ENCODE results near the gene SNX25. TPM values are rescaled to one million over a fixed set of nuclear protein-coding genes. Genes with fewer than 3 reads are reported as not detected.

SNX25 gene
- total and polyA plus RNA-seq, 2 donors (not counting 1 experiment from before 2014, with no cell fraction given) = 12.0 to 77.6 TPM

DNA sequence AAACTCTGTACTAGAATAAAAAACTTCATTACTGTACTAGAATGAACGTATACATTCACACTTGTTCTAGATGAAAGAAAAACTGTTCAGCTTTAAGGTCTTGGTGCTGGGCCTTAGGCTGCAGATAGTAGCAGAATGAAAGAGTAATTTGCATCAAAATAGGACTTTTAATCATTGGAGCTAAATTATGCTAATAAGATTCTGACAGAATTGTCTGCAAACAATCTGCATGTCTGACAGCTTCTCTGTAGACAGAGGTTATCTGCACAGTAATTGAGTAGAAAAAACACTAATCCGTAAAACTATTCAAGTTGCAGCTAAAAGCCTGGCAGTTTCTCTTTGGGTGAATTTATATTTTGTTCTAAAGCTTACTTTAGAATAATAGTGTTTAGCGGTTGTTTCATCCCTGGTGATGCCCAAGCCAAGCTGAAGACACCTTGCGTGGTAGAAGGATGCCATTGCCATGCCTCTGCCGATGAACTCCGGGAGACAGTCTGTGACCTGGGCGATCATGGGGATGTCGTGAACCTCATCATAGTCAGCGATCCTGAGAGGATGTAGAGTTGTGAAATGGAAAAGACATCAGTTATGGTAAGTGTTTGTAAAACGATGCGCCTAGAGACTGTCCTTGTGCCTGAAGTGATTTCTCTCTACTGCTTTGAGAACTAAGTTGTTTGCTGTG, 161.0 kb downstream of the SNX25 start:
- H3K36me3 ChIP-seq (replicated peaks in 1 of 2; ENCODE audit: control extremely low read depth in 1 of 2, control insufficient read depth in 1 of 2, extremely low read depth in 1 of 2, insufficient read depth in 2 of 2, low read length in 1 of 2) = peaks cover 4 to 16% of the 10 kb centered on the region in 2 experiments
- H3K4me2 ChIP-seq (replicated peaks; ENCODE audit: low read depth, low read length, poor library complexity, severe bottlenecking) = no peak overlapping the region
- H3K9ac ChIP-seq (ENCODE audit: low read length) = no peak overlapping the region
- Mint-ChIP-seq H3K4me1 (no peaks in the 10 kb centered on the region), H3K27me3 (no peaks in the 10 kb centered on the region), H3K4me3 (no peak overlapping the region), H3K27ac (no peak overlapping the region), H3K9me3 (ENCODE audit: insufficient read depth) (no peaks in the 10 kb centered on the region)
- POLR2A ChIA-PET = interaction anchor here (0.6 kb wide), 1 partner anchor 17 kb away, joined by 5 read pairs; no protein-coding TSS in a partner anchor
- H3K4me1 ChIP-seq (ENCODE audit: control insufficient read depth in 2 of 2, insufficient read depth in 2 of 2, low read length in 2 of 2) = no peaks in the 10 kb centered on the region
- no peak for DNase-seq
- H3K79me2 ChIP-seq (ENCODE audit: control insufficient read depth, insufficient read depth, low read length) = no peaks in the 10 kb centered on the region
- H3K27ac ChIP-seq (ENCODE audit: low read length in 2 of 2) = no peak overlapping the region
- no peak for ATAC-seq (ENCODE audit: low read depth)
- no peaks in the 10 kb centered on the region for H4K20me1 ChIP-seq (ENCODE audit: control insufficient read depth, insufficient read depth, low read length, poor library complexity, severe bottlenecking)
- intact Hi-C loops (cut with micrococcal nuclease) = no loop called here
- TF ChIP-seq EZH2 (IDR thresholded peaks at IDR 0.05; ENCODE audit: borderline replicate concordance, insufficient read depth, low read depth, low read length, poor library complexity, severe bottlenecking) = no peak
- TF ChIP-seq, protein P1, sequence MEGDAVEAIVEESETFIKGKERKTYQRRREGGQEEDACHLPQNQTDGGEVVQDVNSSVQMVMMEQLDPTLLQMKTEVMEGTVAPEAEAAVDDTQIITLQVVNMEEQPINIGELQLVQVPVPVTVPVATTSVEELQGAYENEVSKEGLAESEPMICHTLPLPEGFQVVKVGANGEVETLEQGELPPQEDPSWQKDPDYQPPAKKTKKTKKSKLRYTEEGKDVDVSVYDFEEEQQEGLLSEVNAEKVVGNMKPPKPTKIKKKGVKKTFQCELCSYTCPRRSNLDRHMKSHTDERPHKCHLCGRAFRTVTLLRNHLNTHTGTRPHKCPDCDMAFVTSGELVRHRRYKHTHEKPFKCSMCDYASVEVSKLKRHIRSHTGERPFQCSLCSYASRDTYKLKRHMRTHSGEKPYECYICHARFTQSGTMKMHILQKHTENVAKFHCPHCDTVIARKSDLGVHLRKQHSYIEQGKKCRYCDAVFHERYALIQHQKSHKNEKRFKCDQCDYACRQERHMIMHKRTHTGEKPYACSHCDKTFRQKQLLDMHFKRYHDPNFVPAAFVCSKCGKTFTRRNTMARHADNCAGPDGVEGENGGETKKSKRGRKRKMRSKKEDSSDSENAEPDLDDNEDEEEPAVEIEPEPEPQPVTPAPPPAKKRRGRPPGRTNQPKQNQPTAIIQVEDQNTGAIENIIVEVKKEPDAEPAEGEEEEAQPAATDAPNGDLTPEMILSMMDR (IDR thresholded peaks at IDR 0.05) = no peak
- over 99% methylated on average over 9 of the region's 11 CpGs for WGBS (ENCODE audit: insufficient coverage)
- CTCF ChIA-PET = interaction anchor here (1.1 kb wide), 1 partner anchor 227 kb away, joined by 3 read pairs; no protein-coding TSS in a partner anchor
- H3K4me3 ChIP-seq (ENCODE audit: control extremely low read depth in 1 of 5, extremely low read depth in 1 of 5, insufficient read depth in 1 of 5, low read depth in 2 of 5, low read length in 4 of 5) = no peak overlapping the region
- H2AFZ ChIP-seq (ENCODE audit: insufficient read depth, low read depth, low read length, poor library complexity, severe bottlenecking) = no peak overlapping the region
- H3K9me3 ChIP-seq (ENCODE audit: control extremely low read depth in 1 of 3, control insufficient read depth in 2 of 3, insufficient read depth in 1 of 3, low read length in 2 of 3) = no peaks in the 10 kb centered on the region
- no peaks in the 10 kb centered on the region for H3K27me3 ChIP-seq (replicated peaks in 1 of 4; ENCODE audit: control extremely low read depth in 1 of 4, control insufficient read depth in 3 of 4, insufficient read depth in 4 of 4, low read length in 3 of 4)

DNA sequence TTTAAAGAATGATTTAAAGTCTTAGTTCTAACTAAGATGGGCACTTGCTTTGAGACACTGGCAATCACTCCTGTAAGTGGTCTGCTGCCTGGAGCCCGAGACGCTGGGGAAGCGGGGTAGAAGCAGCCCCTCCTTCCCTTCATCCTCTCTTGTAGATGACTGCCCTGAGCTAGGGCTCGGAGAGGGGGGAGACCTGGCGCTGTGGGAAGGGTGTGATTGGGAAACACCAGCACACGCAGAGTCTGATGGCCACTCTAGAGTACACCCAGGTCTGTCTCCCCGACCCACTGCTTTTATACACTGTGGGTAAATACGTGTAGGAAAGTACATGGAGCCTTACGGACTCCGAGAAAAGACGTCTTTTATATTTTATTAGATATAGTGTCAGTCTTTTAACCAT, 162.3 kb downstream of the SNX25 start:
- no peak for TF ChIP-seq EZH2 (IDR thresholded peaks at IDR 0.05; ENCODE audit: borderline replicate concordance, insufficient read depth, low read depth, low read length, poor library complexity, severe bottlenecking)
- TF ChIP-seq, protein P1 (IDR thresholded peaks at IDR 0.05) = no peak
- ATAC-seq (ENCODE audit: low read depth) (no peak), DNase-seq (no peak)
- Histone ChIP-seq H3K79me2 (ENCODE audit: control insufficient read depth, insufficient read depth, low read length) (no peaks in the 10 kb centered on the region), H4K20me1 (ENCODE audit: control insufficient read depth, insufficient read depth, low read length, poor library complexity, severe bottlenecking) (no peaks in the 10 kb centered on the region), H3K36me3 (replicated peaks in 1 of 2; ENCODE audit: control extremely low read depth in 1 of 2, control insufficient read depth in 1 of 2, extremely low read depth in 1 of 2, insufficient read depth in 2 of 2, low read length in 1 of 2) (peaks cover 4 to 16% of the 10 kb centered on the region in 2 experiments), H3K27me3 (replicated peaks in 1 of 4; ENCODE audit: control extremely low read depth in 1 of 4, control insufficient read depth in 3 of 4, insufficient read depth in 4 of 4, low read length in 3 of 4) (no peaks in the 10 kb centered on the region), H3K9me3 (ENCODE audit: control extremely low read depth in 1 of 3, control insufficient read depth in 2 of 3, insufficient read depth in 1 of 3, low read length in 2 of 3) (no peaks in the 10 kb centered on the region), H3K4me1 (ENCODE audit: control insufficient read depth in 2 of 2, insufficient read depth in 2 of 2, low read length in 2 of 2) (no peaks in the 10 kb centered on the region), H3K27ac (ENCODE audit: low read length in 2 of 2) (no peak overlapping the region), H3K4me3 (ENCODE audit: control extremely low read depth in 1 of 5, extremely low read depth in 1 of 5, insufficient read depth in 1 of 5, low read depth in 2 of 5, low read length in 4 of 5) (no peak overlapping the region), H2AFZ (ENCODE audit: insufficient read depth, low read depth, low read length, poor library complexity, severe bottlenecking) (no peak overlapping the region), H3K4me2 (replicated peaks; ENCODE audit: low read depth, low read length, poor library complexity, severe bottlenecking) (no peak overlapping the region), H3K9ac (ENCODE audit: low read length) (no peak overlapping the region)
- 100% methylated on average over 1 of the region's 11 CpGs for WGBS (ENCODE audit: insufficient coverage)
- POLR2A ChIA-PET = interaction anchor here (0.7 kb wide), 1 partner anchor 933 kb away, joined by 3 read pairs; no protein-coding TSS in a partner anchor
- CTCF ChIA-PET = no interaction called here
- Mint-ChIP-seq H3K27ac (no peak overlapping the region), H3K4me1 (no peaks in the 10 kb centered on the region), H3K27me3 (no peaks in the 10 kb centered on the region), H3K4me3 (no peak overlapping the region), H3K9me3 (ENCODE audit: insufficient read depth) (no peaks in the 10 kb centered on the region)
- intact Hi-C loops (cut with micrococcal nuclease) = no loop called here

Measured in B cell (primary cell).